WTC11 (cell line): Measurements from ENCODE around the gene NEDD4L. TPM values are rescaled to one million over a fixed set of nuclear protein-coding genes. Genes with fewer than 3 reads are reported as not detected.

Experiments
- ATAC-seq: fragments of 200-7000 bp; cut with Tn5 transposase; 2 replicates; pipeline ENCODE4 v1.10.0; 2021; ENCODE audit warnings: mild to moderate bottlenecking, moderate library complexity
- CTCF ChIA-PET: fragments of 300-600 bp; sonication (Branson Sonifier 250); formaldehyde crosslinking; loops from one replicate; lab custom pipeline; 2021; ENCODE audit warnings: antibody characterized with exemption; lab: Charles Lee
- POLR2A ChIA-PET: fragments of 350-600 bp; sonication (Branson Sonifier 250); formaldehyde crosslinking; loops from one replicate; lab custom pipeline; 2021; ENCODE audit warnings: antibody characterized with exemption; lab: Charles Lee
- DNase-seq: peaks from one replicate; pipeline ENCODE4 v3.0.0; 2021; ENCODE audit warnings: low spot score
- H3K27ac Mint-ChIP-seq: 2 replicates; pipeline ENCODE4 v1.8.0; 2021; ENCODE audit warnings: mixed read lengths
- H3K27me3 Mint-ChIP-seq: 2 replicates; pipeline ENCODE4 v1.8.0; 2021; ENCODE audit warnings: low read depth, mild to moderate bottlenecking, moderate library complexity, mixed read lengths
- H3K36me3 Mint-ChIP-seq: 2 replicates; pipeline ENCODE4 v1.8.0; 2021; ENCODE audit warnings: mixed read lengths
- H3K4me1 Mint-ChIP-seq: 2 replicates; pipeline ENCODE4 v1.8.0; 2022; ENCODE audit warnings: mixed read lengths
- H3K4me3 Mint-ChIP-seq: 2 replicates; pipeline ENCODE4 v1.8.0; 2021; ENCODE audit warnings: mild to moderate bottlenecking, moderate library complexity, mixed read lengths
- H3K9me3 Mint-ChIP-seq: 2 replicates; pipeline ENCODE4 v1.8.0; 2021; ENCODE audit warnings: mixed read lengths
- CREM ChIP-seq: sonication (generic); formaldehyde crosslinking; IDR thresholded peaks from 2 replicates; pipeline ENCODE4 v1.8.1; 2022; ENCODE audit warnings: mild to moderate bottlenecking, missing genetic modification reagents, moderate library complexity
- FOXJ3 ChIP-seq: sonication (generic); formaldehyde crosslinking; IDR thresholded peaks from 2 replicates; pipeline ENCODE4 v1.9.0; 2021; ENCODE audit warnings: missing genetic modification reagents, mild to moderate bottlenecking, borderline replicate concordance
- FOXP1 ChIP-seq: sonication (generic); formaldehyde crosslinking; IDR thresholded peaks from 2 replicates; pipeline ENCODE4 v1.8.0; 2022; ENCODE audit warnings: missing genetic modification reagents, mild to moderate bottlenecking, moderate library complexity, borderline replicate concordance
- IRF1 ChIP-seq: sonication (generic); formaldehyde crosslinking; IDR thresholded peaks from 2 replicates; pipeline ENCODE4 v1.8.0; 2023; ENCODE audit warnings: missing genetic modification reagents
- KAT7 ChIP-seq: sonication (generic); formaldehyde crosslinking; IDR thresholded peaks from 2 replicates; pipeline ENCODE4 v1.8.1; 2023; ENCODE audit warnings: missing genetic modification reagents, mild to moderate bottlenecking, borderline replicate concordance
- MXD4 ChIP-seq: fragments of 250-450 bp; sonication (Bioruptor Pico); IDR thresholded peaks from 2 replicates; pipeline ENCODE4 v1.8.0; 2021; ENCODE audit warnings: mild to moderate bottlenecking, moderate library complexity, borderline replicate concordance
- NFE2L1 ChIP-seq: sonication (generic); formaldehyde crosslinking; IDR thresholded peaks from 2 replicates; pipeline ENCODE4 v1.8.1; 2023; ENCODE audit warnings: missing genetic modification reagents
- NR2C2 ChIP-seq: sonication (generic); formaldehyde crosslinking; IDR thresholded peaks from 2 replicates; pipeline ENCODE4 v1.8.0; 2022; ENCODE audit warnings: mild to moderate bottlenecking, missing genetic modification reagents
- NR3C1 ChIP-seq: sonication (generic); formaldehyde crosslinking; conservative IDR thresholded peaks from 2 replicates; pipeline ENCODE4 v1.8.1; 2023; ENCODE audit warnings: low read depth, mild to moderate bottlenecking, missing genetic modification reagents
- PRDM15 ChIP-seq: sonication (generic); formaldehyde crosslinking; IDR thresholded peaks from 2 replicates; pipeline ENCODE4 v1.8.0; 2022; ENCODE audit warnings: missing genetic modification reagents
- PREB ChIP-seq: sonication (generic); formaldehyde crosslinking; IDR thresholded peaks from 2 replicates; pipeline ENCODE4 v1.8.1; 2022; ENCODE audit warnings: mild to moderate bottlenecking, missing genetic modification reagents, moderate library complexity, borderline replicate concordance
- TEAD4 ChIP-seq: sonication (generic); formaldehyde crosslinking; IDR thresholded peaks from 2 replicates; pipeline ENCODE4 v1.8.0; 2022; ENCODE audit warnings: mild to moderate bottlenecking, missing genetic modification reagents
- ZNF138 ChIP-seq: sonication (generic); formaldehyde crosslinking; conservative IDR thresholded peaks from 2 replicates; pipeline ENCODE4 v1.8.1; 2022; ENCODE audit warnings: mild to moderate bottlenecking, moderate library complexity, missing genetic modification reagents
- ZNF396 ChIP-seq: fragments of 250-450 bp; sonication (Bioruptor Pico); IDR thresholded peaks from 2 replicates; pipeline ENCODE4 v1.8.0; 2021; ENCODE audit warnings: mild to moderate bottlenecking, moderate library complexity, borderline replicate concordance
- ZNF416 ChIP-seq: fragments of 250-450 bp; sonication (Bioruptor Pico); IDR thresholded peaks from 2 replicates; pipeline ENCODE4 v1.9.0; 2021; ENCODE audit warnings: mild to moderate bottlenecking, inconsistent platforms
- ZNF423 ChIP-seq: fragments of 250-450 bp; sonication (Bioruptor Pico); IDR thresholded peaks from 2 replicates; pipeline ENCODE4 v2.1.2; 2022; ENCODE audit warnings: mild to moderate bottlenecking, moderate library complexity
- total RNA-seq: library from RNA; stranded (reverse); gene quantifications from 3 replicates; pipeline ENCODE4 v1.2.3, GENCODE V29; 2021

The NEDD4L gene
- total RNA-seq, 1 experiment from 2014 or later, result 88.0 TPM

- TF ChIP-seq ZNF416 (CRISPR knock-in tag), result no peak
These were observed 331.0 kb downstream of the NEDD4L start (continued) for GRCh38 chr18:58375051-58375450.

- POLR2A ChIA-PET, result no interaction called here
- no peaks in the 10 kb centered on the region; the same call in 1 of the 2 replicates for H3K4me1 Mint-ChIP-seq
- H3K9me3 Mint-ChIP-seq, result no peaks in the 10 kb centered on the region
- no peak for TF ChIP-seq IRF1 (CRISPR knock-in tag)
- TF ChIP-seq FOXJ3 (CRISPR knock-in tag), result no peak
- no peak for TF ChIP-seq NFE2L1 (CRISPR knock-in tag)
- no peak for TF ChIP-seq NR2C2 (CRISPR knock-in tag)
- TF ChIP-seq CREM (CRISPR knock-in tag), result no peak
- no peak for TF ChIP-seq MXD4
- TF ChIP-seq ZNF423 (CRISPR knock-in tag), result peak; percentile 91
- TF ChIP-seq, all 79 proteins: peak for 1
- H3K4me3 Mint-ChIP-seq, result no peak overlapping the region
- H3K27me3 Mint-ChIP-seq, result no peaks in the 10 kb centered on the region
- peak overlapping the region; percentile 85 for H3K27ac Mint-ChIP-seq
- no peak for ATAC-seq
- peaks cover 40% of the 10 kb centered on the region for H3K36me3 Mint-ChIP-seq
- CTCF ChIA-PET, result no interaction called here
- no peak for DNase-seq
These were observed 334.7 kb downstream of the NEDD4L start for GRCh38 chr18:58378411-58379379.

- H3K36me3 Mint-ChIP-seq, result peaks cover 41% of the 10 kb centered on the region
- POLR2A ChIA-PET, result no interaction called here
- TF ChIP-seq PREB (CRISPR knock-in tag), result no peak
- TF ChIP-seq ZNF396, result no peak
- no peak for TF ChIP-seq KAT7 (CRISPR knock-in tag)
- no peak for TF ChIP-seq FOXP1 (CRISPR knock-in tag)
- TF ChIP-seq NR3C1 (CRISPR knock-in tag), result no peak
- no peak for TF ChIP-seq PRDM15 (CRISPR knock-in tag)
- no peak for TF ChIP-seq TEAD4 (CRISPR knock-in tag)
- no peak for TF ChIP-seq ZNF138 (CRISPR knock-in tag)
- no peak for TF ChIP-seq ZNF423 (CRISPR knock-in tag)
- TF ChIP-seq, all 79 proteins: peak for 0
- Mint-ChIP-seq H3K27me3 (no peaks in the 10 kb centered on the region), H3K4me1 (no peaks in the 10 kb centered on the region; the same call in 1 of the 2 replicates), H3K9me3 (no peaks in the 10 kb centered on the region), H3K27ac (0 out of 2 replicates have a peak overlapping the region, but pooled peaks have one; percentile 20), H3K4me3 (no peak overlapping the region)
- ATAC-seq, result no peak
- CTCF ChIA-PET, result no interaction called here
- no peak for DNase-seq
These were observed 335.4 kb downstream of the NEDD4L start for GRCh38 chr18:58379443-58379842.
